Fibroblast of lung (primary cell): ENCODE measurements around the gene ATP2A2. TPM values are rescaled to one million over a fixed set of nuclear protein-coding genes. Genes with fewer than 3 reads are reported as not detected.

Experiments
- DNase-seq, 2 donors: peaks; one replicate each; pipeline versions ENCODE4 v3.0.0 to v3.0.0-alpha.2; 2010; ENCODE audit warnings: low read depth in 2 of 2
- H2AFZ ChIP-seq: 2 replicates; pipeline ENCODE4 v1.5.1; 2012; ENCODE audit warnings: low read length, control low read depth, inconsistent platforms
- H3K27ac ChIP-seq: 2 replicates; pipeline ENCODE4 v1.5.1; 2011; ENCODE audit warnings: low read length, control low read depth; ENCODE audit not compliant: insufficient read depth
- H3K27me3 ChIP-seq: 2 replicates; pipeline ENCODE4 v1.5.1; 2011; ENCODE audit warnings: mild to moderate bottlenecking, low read length; ENCODE audit not compliant: control insufficient read depth, insufficient read depth
- H3K36me3 ChIP-seq: 2 replicates; pipeline ENCODE4 v1.5.1; 2011; ENCODE audit warnings: low read length; ENCODE audit not compliant: control insufficient read depth, insufficient read depth
- H3K4me1 ChIP-seq: 2 replicates; pipeline ENCODE4 v1.5.1; 2011; ENCODE audit warnings: low read length; ENCODE audit not compliant: control insufficient read depth, insufficient read depth; ENCODE audit errors: extremely low read depth
- H3K4me2 ChIP-seq: 2 replicates; pipeline ENCODE4 v1.5.1; 2011; ENCODE audit warnings: low read length, control low read depth; ENCODE audit not compliant: insufficient read depth; ENCODE audit errors: extremely low read depth
- H3K4me3 ChIP-seq, 4 experiments: fragments of 200-600 bp in 1 of 4; sonication (generic) in 1 of 4; replicated peaks in 1 of 4; 2 replicates each; pipeline ENCODE4 v1.5.1; 2011 to 2016; ENCODE audit warnings: low read length in 4 of 4, low read depth in 3 of 4, mild to moderate bottlenecking in 3 of 4, control low read depth in 2 of 4, inconsistent platforms in 1 of 4, mixed read lengths in 1 of 4; ENCODE audit not compliant: insufficient read depth in 1 of 4; ENCODE audit errors: control extremely low read depth in 1 of 4
- H3K79me2 ChIP-seq: 2 replicates; pipeline ENCODE4 v1.5.1; 2012; ENCODE audit warnings: mild to moderate bottlenecking, low read length, inconsistent platforms; ENCODE audit not compliant: control insufficient read depth, insufficient read depth
- H3K9ac ChIP-seq: 2 replicates; pipeline ENCODE4 v1.5.1; 2011; ENCODE audit warnings: mild to moderate bottlenecking, low read length, control low read depth; ENCODE audit not compliant: insufficient read depth
- H3K9me3 ChIP-seq: 2 replicates; pipeline ENCODE4 v1.5.1; 2012; ENCODE audit warnings: low read depth, low read length; ENCODE audit not compliant: control insufficient read depth, insufficient read depth
- H4K20me1 ChIP-seq: 2 replicates; pipeline ENCODE4 v1.5.1; 2011; ENCODE audit warnings: low read length; ENCODE audit not compliant: control insufficient read depth, insufficient read depth; ENCODE audit errors: extremely low read depth
- EZH2 ChIP-seq: IDR thresholded peaks from 2 replicates; pipeline ENCODE4 v1.5.1; 2012; ENCODE audit warnings: low read length, control low read depth, mild to moderate bottlenecking; ENCODE audit errors: missing control alignments
- polyA plus RNA-seq, 2 donors: library from polyadenylated mRNA; depleted of rRNA in 1 of 2; stranded (reverse) in 1 of 2; unstranded in 1 of 2; fragments of >200 nt; gene quantifications; 2 replicates each; pipeline ENCODE4 v1.2.1, GENCODE V29; 2011 to 2012; ENCODE audit warnings: missing spikeins in 1 of 2
- total RNA-seq: library from RNA; depleted of rRNA; stranded (reverse); fragments of >200 nt; gene quantifications from 2 replicates; pipeline ENCODE4 v1.2.1, GENCODE V29; 2014
- TF ChIP-seq, protein P1 (sequence below), 2 donors: IDR thresholded peaks in 1 of 2; conservative IDR thresholded peaks in 1 of 2; 1 replicate in 1 of 2; 2 replicates in 1 of 2; pipeline ENCODE4 v1.5.1; 2011 to 2012; ENCODE audit warnings: low read length in 2 of 2, control low read depth in 1 of 2, inconsistent platforms in 1 of 2, low read depth in 1 of 2, mild to moderate bottlenecking in 1 of 2

ATP2A2 gene
- total and polyA plus RNA-seq, 2 donors (not counting 1 experiment from before 2014, with no cell fraction given) = 151 to 216 TPM

DNA sequence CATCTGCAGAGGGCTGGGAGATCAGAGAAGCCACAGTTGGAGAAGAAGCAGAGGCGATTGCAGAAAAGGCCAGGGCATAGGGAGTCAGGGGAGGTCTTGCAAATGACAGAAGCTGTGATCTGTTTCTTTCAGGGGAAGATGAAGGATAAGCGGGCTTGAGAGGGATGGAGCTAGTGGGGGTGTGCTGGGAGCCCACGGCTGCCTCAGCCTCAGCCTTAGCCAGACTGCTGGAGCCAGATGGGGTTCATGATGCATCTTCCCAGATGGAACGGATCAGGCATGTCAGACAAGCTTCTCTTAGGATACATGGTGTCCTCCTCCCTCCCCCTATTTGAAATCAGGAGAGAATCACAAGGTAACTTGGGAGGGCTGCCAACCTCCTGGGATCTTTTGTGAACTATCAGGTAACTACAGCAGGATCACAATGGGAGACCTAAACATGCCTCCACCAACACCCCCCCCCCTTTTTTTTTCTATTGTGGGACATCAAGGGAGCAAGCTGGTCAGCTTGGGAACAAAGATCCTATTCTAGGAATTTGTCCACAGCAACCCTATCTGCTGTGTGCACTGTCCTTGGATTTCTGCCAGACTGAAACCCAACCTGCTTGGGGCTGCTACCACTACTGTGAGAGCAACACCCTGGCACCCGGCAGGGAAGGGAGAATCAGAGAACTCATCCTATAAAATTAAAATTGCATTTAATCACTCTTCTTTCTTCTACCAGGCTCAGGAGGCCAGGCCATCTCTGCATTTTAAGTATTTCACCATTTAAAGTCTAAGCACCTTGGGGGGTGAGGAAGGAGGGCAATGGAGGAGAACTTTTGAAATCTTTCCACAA is 10.7 kb upstream of the ATP2A2 start:
- H3K9ac ChIP-seq = no peak overlapping the region

DNA sequence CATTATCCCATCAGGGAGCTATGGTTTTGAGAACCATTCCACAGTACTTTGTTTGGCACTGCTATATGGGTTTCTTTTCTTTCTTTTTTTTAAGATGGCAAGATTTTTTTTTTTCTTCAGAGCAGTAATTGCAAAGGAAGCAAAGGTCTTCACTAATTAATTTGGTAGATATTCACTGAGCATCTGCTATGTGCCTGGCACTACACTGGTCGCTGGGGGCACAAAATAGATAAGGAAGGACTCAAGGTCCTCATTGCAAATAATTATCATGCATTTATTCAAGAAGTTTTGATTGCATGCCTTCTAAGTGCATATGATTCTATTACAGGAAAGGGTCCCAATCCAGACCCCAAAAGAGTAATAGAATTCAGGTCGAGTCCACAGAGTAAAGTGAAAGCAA is 10.0 kb upstream of the ATP2A2 start:
- H3K9ac ChIP-seq = no peak overlapping the region
- no peaks in the 10 kb centered on the region for H3K27me3 ChIP-seq
- no peaks in the 10 kb centered on the region for H3K9me3 ChIP-seq
- H3K4me2 ChIP-seq = no peak overlapping the region
- no peak overlapping the region for H3K27ac ChIP-seq
- peaks cover 29% of the 10 kb centered on the region for H3K4me1 ChIP-seq
- no peaks in the 10 kb centered on the region for H3K79me2 ChIP-seq
- no peaks in the 10 kb centered on the region for H3K36me3 ChIP-seq
- DNase-seq = no peak
- no peak for TF ChIP-seq EZH2
- TF ChIP-seq, protein P1, sequence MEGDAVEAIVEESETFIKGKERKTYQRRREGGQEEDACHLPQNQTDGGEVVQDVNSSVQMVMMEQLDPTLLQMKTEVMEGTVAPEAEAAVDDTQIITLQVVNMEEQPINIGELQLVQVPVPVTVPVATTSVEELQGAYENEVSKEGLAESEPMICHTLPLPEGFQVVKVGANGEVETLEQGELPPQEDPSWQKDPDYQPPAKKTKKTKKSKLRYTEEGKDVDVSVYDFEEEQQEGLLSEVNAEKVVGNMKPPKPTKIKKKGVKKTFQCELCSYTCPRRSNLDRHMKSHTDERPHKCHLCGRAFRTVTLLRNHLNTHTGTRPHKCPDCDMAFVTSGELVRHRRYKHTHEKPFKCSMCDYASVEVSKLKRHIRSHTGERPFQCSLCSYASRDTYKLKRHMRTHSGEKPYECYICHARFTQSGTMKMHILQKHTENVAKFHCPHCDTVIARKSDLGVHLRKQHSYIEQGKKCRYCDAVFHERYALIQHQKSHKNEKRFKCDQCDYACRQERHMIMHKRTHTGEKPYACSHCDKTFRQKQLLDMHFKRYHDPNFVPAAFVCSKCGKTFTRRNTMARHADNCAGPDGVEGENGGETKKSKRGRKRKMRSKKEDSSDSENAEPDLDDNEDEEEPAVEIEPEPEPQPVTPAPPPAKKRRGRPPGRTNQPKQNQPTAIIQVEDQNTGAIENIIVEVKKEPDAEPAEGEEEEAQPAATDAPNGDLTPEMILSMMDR (conservative IDR thresholded peaks at IDR 0.05 in 1 of 2, IDR thresholded peaks at IDR 0.05 in 1 of 2; ENCODE audit: low read depth in 1 of 2, low read length in 2 of 2) = no peak
- no peak overlapping the region for H2AFZ ChIP-seq
- H4K20me1 ChIP-seq = no peaks in the 10 kb centered on the region
- H3K4me3 ChIP-seq = no peak overlapping the region

More for the DNA sequence above, 10.7 kb upstream of the ATP2A2 start:
- Histone ChIP-seq H3K27ac (peak overlapping the region; percentile 61), H3K4me2 (peak overlapping the region; percentile 67), H3K27me3 (no peaks in the 10 kb centered on the region), H3K4me3 (no peak overlapping the region), H3K4me1 (peaks cover 29% of the 10 kb centered on the region), H3K9me3 (no peaks in the 10 kb centered on the region), H4K20me1 (no peaks in the 10 kb centered on the region), H2AFZ (no peak overlapping the region), H3K36me3 (no peaks in the 10 kb centered on the region), H3K79me2 (no peaks in the 10 kb centered on the region)
- DNase-seq = peak; percentile 51 to 62
- TF ChIP-seq EZH2 = no peak
- TF ChIP-seq, protein P1 (conservative IDR thresholded peaks at IDR 0.05 in 1 of 2, IDR thresholded peaks at IDR 0.05 in 1 of 2; ENCODE audit: low read depth in 1 of 2, low read length in 2 of 2) = no peak

DNA sequence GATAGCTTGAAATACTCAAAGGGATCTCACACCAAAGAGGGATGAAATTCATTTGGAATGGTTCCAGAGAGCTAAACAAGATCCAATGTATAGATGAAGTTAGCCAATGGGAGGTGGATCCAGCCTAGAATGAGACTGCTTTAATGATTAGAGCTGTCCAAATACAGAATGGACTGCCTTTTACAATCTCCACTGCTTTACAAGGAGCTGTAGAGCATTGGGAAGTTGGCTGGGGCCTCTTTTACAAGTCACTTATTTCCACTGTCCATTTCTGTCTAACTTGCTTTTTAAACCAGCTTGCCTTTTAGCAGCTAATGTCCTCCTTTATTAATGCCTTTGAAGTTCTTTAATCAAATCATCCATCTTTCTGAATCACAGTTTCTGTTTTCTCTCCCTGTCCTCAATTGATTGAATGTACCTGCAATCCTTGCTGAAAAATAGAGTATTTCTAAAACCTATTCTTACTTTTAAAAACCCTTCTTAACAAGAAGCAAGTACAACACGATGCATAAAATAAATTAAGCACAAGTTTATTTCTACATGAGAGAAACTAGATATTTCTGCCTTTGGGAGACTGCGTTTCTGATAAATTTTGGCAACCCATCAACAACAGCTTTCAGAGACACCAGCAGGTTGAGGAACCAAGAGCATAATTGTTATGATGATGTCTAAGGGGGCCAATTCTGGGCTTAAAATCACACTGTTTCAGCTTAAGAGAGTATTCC is 3.4 kb upstream of the ATP2A2 start:
- H3K27ac ChIP-seq = no peak overlapping the region
- H3K27me3 ChIP-seq = no peaks in the 10 kb centered on the region
- peaks cover 13% of the 10 kb centered on the region for H3K79me2 ChIP-seq
- no peak for TF ChIP-seq EZH2
- TF ChIP-seq, protein P1 (conservative IDR thresholded peaks at IDR 0.05 in 1 of 2, IDR thresholded peaks at IDR 0.05 in 1 of 2; ENCODE audit: low read depth in 1 of 2, low read length in 2 of 2) = no peak
- no peaks in the 10 kb centered on the region for H4K20me1 ChIP-seq
- DNase-seq = no peak
- H3K4me1 ChIP-seq = peaks cover 4% of the 10 kb centered on the region
- no peak overlapping the region for H2AFZ ChIP-seq
- no peak overlapping the region for H3K9ac ChIP-seq
- H3K4me3 ChIP-seq = no peak overlapping the region
- H3K9me3 ChIP-seq = no peaks in the 10 kb centered on the region
- no peak overlapping the region for H3K4me2 ChIP-seq
- peaks cover 2% of the 10 kb centered on the region for H3K36me3 ChIP-seq
